Testis (tissue), 3 donors: ENCODE measurements around the gene CAMTA1. TPM values are rescaled to one million over a fixed set of nuclear protein-coding genes. Genes with fewer than 3 reads are reported as not detected.

ENCODE experiments used
- DNase-seq: peaks from one replicate; pipeline ENCODE4 v3.0.0-alpha.2; 2019
- H3K27ac ChIP-seq, 2 donors: fragments of 200-600 bp; sonication (generic); one replicate each; pipeline ENCODE4 v1.5.1; 2019
- H3K27me3 ChIP-seq: fragments of 200-600 bp; sonication (generic); one replicate; pipeline ENCODE4 v1.5.1; 2019
- H3K36me3 ChIP-seq: fragments of 200-600 bp; sonication (generic); one replicate; pipeline ENCODE4 v1.5.1; 2017; ENCODE audit warnings: low read depth; ENCODE audit errors: missing control alignments
- H3K4me1 ChIP-seq: fragments of 200-600 bp; sonication (generic); one replicate; pipeline ENCODE4 v1.5.1; 2019
- H3K4me3 ChIP-seq, 2 donors: fragments of 200-600 bp; sonication (generic); one replicate each; pipeline ENCODE4 v1.5.1; 2017 to 2019
- H3K9me3 ChIP-seq: fragments of 200-600 bp; sonication (generic); one replicate; pipeline ENCODE4 v1.5.1; 2017
- POLR2A ChIP-seq: fragments of 450-650 bp; IDR thresholded peaks from one replicate; pipeline ENCODE4 v1.6.1; 2017; ENCODE audit warnings: antibody characterized with exemption, mild to moderate bottlenecking, moderate library complexity
- WGBS, 2 donors: methylation state at CpG; one replicate each; pipeline ENCODE4 v1.1.5; 2018; 5-methylcytosine and 5-hydroxymethylcytosine counted together
- intact Hi-C: fragments of 100-400 bp; cut with DNase I; formaldehyde crosslinking; loops from one replicate; pipeline ENCODE4 v1.15.1; 2023; ENCODE audit warnings: low total_unique reads
- polyA plus RNA-seq: library from polyadenylated mRNA; stranded (reverse); fragments of 350-450 nt; fragmentation: Illumina TruSeq; extraction: RNeasy Lipid Tissue Mini Kit (QIAGEN cat#74804); gene quantifications from one replicate; pipeline ENCODE4 v1.2.3, GENCODE V29; 2014; ENCODE audit warnings: low read depth, low replicate concordance; ENCODE audit not compliant: insufficient read depth
- total RNA-seq, 2 donors: library from RNA; depleted of rRNA; stranded (reverse); fragments of >200 nt; gene quantifications; one replicate each; pipeline ENCODE4 v1.2.3, GENCODE V29; 2016
- TF ChIP-seq, protein P1 (sequence below), 3 experiments: fragments of 450-650 bp in 2 of 3; fragments of 200-600 bp in 1 of 3; sonication (generic) in 1 of 3; IDR thresholded peaks; one replicate each; pipeline ENCODE4 v1.5.1; 2016 to 2019; ENCODE audit warnings: antibody characterized with exemption in 3 of 3, mild to moderate bottlenecking in 2 of 3, moderate library complexity in 1 of 3

Gene CAMTA1
- total and polyA plus RNA-seq, 3 donors from 2014 or later, result 116 to 158 (median 119) TPM

- intact Hi-C loops, result no loop called here
- no peak for DNase-seq
- no peaks in the 10 kb centered on the region for H3K9me3 ChIP-seq
- TF ChIP-seq, protein P1, sequence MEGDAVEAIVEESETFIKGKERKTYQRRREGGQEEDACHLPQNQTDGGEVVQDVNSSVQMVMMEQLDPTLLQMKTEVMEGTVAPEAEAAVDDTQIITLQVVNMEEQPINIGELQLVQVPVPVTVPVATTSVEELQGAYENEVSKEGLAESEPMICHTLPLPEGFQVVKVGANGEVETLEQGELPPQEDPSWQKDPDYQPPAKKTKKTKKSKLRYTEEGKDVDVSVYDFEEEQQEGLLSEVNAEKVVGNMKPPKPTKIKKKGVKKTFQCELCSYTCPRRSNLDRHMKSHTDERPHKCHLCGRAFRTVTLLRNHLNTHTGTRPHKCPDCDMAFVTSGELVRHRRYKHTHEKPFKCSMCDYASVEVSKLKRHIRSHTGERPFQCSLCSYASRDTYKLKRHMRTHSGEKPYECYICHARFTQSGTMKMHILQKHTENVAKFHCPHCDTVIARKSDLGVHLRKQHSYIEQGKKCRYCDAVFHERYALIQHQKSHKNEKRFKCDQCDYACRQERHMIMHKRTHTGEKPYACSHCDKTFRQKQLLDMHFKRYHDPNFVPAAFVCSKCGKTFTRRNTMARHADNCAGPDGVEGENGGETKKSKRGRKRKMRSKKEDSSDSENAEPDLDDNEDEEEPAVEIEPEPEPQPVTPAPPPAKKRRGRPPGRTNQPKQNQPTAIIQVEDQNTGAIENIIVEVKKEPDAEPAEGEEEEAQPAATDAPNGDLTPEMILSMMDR (IDR thresholded peaks at IDR 0.05), result no peak
- TF ChIP-seq POLR2A, result no peak
- no peak overlapping the region for H3K4me3 ChIP-seq
- no peaks in the 10 kb centered on the region for H3K27me3 ChIP-seq
- H3K36me3 ChIP-seq, result no peaks in the 10 kb centered on the region
- H3K27ac ChIP-seq, result no peak overlapping the region
- H3K4me1 ChIP-seq, result no peaks in the 10 kb centered on the region
- 82 to 84% methylated on average over 2 of the region's 2 CpGs for WGBS, 2 donors
These were observed 103.6 kb downstream of the CAMTA1 start for GRCh38 chr1:6888870-6889269.

- DNase-seq, result peak; percentile 68
- no peaks in the 10 kb centered on the region for H3K36me3 ChIP-seq
- no peaks in the 10 kb centered on the region for H3K27me3 ChIP-seq
- no peak overlapping the region for H3K27ac ChIP-seq
- WGBS, 2 donors, result 26 to 58% methylated on average over 3 of the region's 3 CpGs
- no peak for TF ChIP-seq POLR2A
- TF ChIP-seq, protein P1 (IDR thresholded peaks at IDR 0.05), result peak; percentile 55 to 66 (median 65)
- no peaks in the 10 kb centered on the region for H3K9me3 ChIP-seq
- H3K4me1 ChIP-seq, result no peaks in the 10 kb centered on the region
- intact Hi-C loops, result no loop called here
- H3K4me3 ChIP-seq, result no peak overlapping the region
These were observed 104.7 kb downstream of the CAMTA1 start for GRCh38 chr1:6889875-6890480.

DNA sequence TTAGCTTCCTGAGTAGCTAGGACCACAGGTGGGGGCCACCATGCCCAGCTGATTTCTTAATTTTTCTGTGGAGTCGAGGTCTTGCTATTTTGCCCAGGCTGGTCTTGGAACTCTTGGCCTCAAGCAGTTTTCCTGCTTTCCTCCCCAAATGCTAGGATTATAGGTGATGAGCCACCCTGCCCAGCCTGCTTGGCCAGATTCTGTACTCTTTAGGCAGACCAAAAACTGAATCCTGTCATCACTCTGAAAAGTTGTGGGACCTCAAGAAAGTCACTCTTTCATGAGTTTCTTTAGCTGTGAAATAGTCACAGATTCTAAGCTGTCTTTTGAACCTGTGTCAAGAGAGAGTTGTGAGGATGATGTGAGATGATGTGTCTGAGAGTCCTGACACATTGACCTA is 105.4 kb downstream of the CAMTA1 start:
- Histone ChIP-seq H3K4me1 (no peaks in the 10 kb centered on the region), H3K4me3 (no peak overlapping the region), H3K9me3 (no peaks in the 10 kb centered on the region), H3K27ac (no peak overlapping the region), H3K27me3 (no peaks in the 10 kb centered on the region), H3K36me3 (no peaks in the 10 kb centered on the region)
- intact Hi-C loops, result no loop called here
- 94 to 100% methylated on average over 1 of the region's 1 CpG for WGBS, 2 donors
- no peak for TF ChIP-seq POLR2A
- TF ChIP-seq, protein P1 (IDR thresholded peaks at IDR 0.05), result no peak
- no peak for DNase-seq

DNA sequence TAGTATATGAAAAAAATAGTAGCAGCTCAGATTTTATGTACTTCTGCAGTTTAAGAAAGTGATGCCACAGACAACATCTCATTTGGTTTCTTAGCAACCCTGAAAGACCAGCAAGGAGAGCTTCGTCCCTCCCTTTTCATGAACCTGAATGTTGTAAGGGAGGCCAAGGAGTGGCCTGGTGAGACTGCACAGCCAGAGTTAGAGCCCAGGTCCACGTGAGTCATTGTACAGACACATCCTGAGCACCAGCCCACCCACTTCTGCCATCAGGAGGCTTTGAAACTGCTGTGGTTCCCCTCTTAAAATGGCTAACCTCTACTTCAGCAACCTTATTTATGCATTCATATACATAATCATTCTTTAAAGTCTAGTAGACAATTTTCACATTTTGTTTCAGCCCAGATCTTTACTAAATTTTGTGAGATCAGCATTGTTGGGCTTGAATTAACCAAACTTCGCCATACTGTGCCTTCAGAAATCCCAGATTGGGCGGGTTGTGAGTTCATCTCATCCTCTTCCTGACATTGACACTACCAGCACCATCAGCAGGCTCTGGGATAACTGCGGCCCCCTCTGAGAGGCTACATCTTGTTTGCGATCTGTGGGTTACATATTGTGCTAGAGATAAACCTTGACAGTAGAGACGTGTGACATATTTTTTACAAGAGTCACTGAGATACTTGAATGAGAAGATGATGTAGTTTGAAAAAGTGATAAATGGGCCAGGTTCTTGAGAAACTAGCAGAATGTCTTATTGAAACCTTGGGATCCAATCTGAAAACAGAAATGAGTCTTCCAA is 106.7 kb downstream of the CAMTA1 start:
- DNase-seq, result no peak
- no peak overlapping the region for H3K4me3 ChIP-seq
- no peaks in the 10 kb centered on the region for H3K9me3 ChIP-seq
- 91% methylated on average over 7 of the region's 7 CpGs for WGBS, 2 donors
- no peaks in the 10 kb centered on the region for H3K27me3 ChIP-seq
- no peak for TF ChIP-seq POLR2A
- TF ChIP-seq, protein P1 (IDR thresholded peaks at IDR 0.05), result no peak
- intact Hi-C loops, result no loop called here
- H3K36me3 ChIP-seq, result no peaks in the 10 kb centered on the region
- H3K4me1 ChIP-seq, result no peaks in the 10 kb centered on the region
- no peak overlapping the region for H3K27ac ChIP-seq
